Hindlimb muscle (tissue), 1 donor: ENCODE results near the gene SRPK2. TPM values are rescaled to one million over a fixed set of nuclear protein-coding genes. Genes with fewer than 3 reads are reported as not detected.
"Not testable (repeated sequence)": the region's sequence is repeated elsewhere in the genome, so short reads cannot be mapped to it uniquely, and the experiment has no call there.

ENCODE experiments used
- DNase-seq: peaks from one replicate; pipeline ENCODE4 v3.0.0-alpha.2; 2013
- polyA plus RNA-seq: library from polyadenylated mRNA; unstranded; fragments of 120-200 nt; gene quantifications from one replicate; pipeline ENCODE4 v1.2.1, GENCODE V29; 2013; ENCODE audit not compliant: insufficient read length

The SRPK2 gene
- polyA plus RNA-seq, 1 donor, result 34.6 TPM

DNA sequence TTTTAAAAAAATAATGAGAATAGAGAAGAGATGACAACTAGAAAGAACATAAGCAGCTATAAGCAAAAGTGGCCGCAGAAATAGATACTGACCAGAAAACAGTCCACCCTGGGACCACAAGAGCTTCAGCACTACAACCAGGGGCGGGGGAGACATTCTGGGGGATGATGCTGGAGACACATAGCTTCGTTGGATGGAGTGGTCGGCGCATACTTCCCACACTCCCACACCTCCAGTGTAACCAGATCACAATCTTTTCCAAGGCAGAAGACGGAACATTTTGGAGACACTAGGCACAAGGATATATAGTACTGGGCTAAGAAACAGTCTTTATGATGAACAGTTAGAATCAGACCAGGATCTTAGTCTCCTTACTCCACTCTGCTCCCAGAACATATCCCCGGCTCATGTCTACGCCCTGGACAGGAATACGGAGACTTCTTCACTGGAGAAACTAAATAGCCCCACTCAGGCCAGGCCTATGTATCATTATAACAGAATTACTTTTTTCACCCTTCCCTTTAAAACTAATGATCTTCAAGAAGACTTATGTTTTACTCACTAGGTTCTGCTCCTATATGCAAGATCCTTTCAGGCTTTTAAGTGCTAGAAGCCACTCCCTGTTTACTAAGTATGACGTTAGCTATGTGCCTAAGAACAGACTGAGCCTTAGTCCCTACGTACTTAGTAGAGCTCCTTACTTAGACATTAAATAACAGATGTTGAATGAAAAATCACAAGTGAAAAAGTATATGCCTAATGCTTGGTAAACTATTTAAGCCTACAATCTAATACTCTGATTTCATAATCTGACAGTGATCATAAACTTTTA, 169.6 kb downstream of the SRPK2 start:
- DNase-seq, result no peak

DNA sequence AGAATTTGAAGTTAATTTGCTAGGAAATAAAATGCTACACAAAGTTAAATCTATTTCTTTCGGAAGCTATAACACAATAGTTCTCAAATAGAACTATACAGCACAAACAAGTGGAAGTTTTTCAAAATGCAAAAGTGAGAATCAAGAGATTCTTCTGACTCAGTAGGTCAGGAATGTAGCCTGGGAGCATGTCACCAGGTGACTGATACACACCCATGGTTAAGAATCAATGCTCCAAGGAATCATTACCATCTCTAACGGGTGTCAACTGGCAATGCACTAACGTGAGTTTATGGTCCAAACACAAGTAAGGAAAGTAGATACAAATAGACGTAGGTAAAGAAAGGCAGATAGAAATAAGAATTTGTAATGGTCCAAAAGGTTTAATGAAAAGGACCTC, 170.5 kb downstream of the SRPK2 start:
- DNase-seq, result no peak

DNA sequence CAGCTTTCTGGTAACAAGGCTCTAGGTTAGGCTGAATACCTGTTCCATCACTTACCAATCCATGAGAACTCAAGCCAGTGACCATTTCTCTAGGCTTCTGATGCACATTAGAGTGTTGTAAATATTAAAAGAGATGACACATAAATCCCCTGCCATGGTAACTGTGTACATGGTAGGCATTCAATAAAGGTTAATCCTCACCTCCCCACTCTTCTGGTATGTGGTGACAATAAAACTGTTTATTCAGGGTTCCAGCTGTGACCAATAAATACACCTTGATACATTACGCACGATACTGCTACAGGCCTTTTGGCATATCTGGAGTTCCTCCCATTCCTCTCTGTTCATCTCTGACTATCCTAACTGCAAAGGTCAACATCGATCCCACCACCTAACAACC, 171.9 kb downstream of the SRPK2 start:
- DNase-seq, result no peak

DNA sequence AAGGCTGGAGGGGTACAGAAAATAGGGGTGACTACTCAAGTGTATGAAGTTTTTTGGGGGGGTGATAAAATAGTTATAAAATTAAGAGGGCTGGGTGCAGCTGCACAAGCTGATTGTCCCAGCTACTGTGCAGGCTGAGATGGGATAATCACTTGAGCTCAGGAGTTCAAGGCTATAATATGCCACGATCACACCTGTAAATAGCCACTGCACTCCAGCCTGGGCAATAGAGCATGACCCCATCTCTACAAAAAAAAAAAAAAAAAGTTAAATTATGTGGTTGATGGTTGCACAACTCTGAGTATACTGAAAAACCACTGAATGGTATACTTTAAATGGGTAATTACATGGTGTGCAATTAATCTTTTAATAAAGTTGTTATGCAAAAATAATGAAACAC, 172.9 kb downstream of the SRPK2 start:
- DNase-seq, result no peak

DNA sequence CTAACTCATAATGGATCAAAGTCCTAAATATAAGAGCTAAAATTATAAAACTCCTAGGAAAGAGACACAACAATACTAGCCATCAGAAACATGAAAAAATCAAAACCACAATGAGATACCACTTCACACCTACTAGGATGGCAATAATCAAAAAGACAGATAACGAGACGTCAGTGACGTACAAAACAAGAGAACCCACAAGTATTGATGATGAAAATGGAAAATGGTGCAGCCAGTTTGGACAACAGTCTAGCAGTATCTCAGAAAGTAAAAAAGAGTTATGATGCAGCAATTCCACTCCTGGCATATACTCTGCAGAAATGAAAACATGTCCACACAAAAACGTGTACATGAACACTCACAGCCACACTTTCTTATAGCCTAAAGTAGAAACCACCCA, 173.5 kb downstream of the SRPK2 start:
- DNase-seq, result no peak

DNA sequence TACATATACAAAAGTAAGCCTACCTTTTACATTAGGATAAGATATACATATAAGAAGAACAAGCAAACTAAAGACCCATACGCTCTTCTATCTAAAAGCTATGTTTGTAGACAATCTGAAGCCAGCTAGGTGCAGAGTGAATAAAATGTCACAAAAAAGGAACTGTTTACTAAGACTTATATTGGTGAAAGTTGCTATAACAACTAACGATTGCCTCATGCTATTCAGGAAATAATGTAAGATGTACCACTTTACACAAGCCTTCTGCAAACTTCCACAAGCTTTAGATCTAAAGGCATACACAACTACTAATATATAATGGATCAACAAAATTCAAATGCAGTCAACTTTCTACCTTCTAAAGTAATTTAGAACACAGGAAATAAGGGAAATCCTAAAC, 175.1 kb downstream of the SRPK2 start:
- no peak for DNase-seq

DNA sequence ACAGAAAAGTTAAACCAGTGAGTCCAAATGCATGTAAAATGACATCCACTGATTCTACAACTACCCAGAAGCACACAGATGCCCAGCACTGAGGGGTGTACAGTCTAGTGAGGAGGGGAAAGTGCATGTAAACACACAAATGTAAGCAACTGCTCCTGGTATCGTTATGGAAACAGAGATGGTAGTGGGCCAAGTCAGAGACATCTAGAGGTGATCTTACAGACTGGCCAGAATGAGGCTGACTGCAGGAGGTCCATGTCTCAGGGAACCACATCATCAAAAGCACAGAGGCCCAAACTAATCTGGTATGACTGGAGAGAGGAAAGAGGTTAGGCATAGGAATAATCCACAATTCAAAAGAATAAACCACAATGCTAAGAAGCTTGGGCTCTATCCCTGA, 176.5 kb downstream of the SRPK2 start:
- no peak for DNase-seq

DNA sequence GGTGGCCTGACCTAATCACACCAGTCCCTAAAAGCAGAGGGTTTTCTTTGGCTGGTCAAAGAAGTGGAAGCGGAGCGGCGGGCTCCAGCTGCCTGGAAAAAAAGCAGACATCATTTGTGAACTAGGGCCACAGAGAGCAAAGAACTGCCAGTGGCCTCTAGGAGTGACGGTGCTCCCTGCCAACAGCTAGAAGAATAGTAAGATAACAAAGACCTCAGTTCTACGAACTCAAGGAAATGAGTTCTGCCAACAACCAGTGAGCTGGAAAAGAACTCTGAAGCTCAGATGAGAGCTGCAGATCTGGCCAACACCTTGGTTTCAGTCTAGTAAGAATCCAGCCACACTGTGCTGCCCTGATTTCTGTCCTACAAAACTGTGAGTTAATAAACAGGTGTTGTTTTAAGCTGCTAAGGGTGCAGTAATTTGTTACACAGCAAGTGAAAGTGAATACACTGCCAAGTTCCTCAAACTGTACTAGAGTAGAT, 178.0 kb downstream of the SRPK2 start:
- DNase-seq, result peak; percentile 15

DNA sequence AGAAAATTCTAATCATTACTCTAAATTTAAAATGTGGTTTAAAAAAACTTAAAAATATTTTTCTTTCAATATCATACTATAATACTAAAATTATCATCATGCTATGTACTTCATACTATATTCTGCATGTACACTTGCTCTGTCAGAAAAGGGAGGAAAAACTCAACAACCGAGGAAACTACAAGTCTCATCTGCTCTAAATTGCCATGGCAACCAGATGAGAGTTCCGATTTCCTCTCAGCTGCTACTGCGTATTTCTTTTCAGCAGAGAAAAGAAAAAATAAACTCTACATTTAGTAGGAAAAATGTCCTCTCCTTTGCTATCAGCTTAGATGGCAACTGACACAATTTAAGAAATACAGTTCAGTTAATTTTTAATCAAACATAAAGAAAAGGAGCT, 178.9 kb downstream of the SRPK2 start:
- DNase-seq, result no peak

DNA sequence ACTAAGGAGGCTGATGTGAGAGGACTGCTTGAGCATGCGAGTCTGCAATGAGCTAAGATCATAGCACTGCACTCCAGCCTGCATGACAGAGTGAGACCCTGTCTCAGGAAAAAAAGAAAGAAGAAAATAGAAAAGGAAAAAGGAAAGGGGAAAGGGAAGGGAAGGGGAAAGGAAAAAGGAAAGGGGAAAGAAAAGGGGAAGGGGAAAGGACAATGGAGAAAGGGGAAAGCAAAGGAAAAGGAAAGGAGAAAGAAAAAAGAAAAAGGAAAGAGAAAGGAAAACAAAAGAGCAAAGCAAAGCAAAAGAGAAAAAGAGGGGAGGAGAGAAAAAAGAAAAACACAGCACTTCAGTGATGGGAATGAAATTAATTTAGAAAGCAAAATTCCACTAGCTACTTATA, 179.3 kb downstream of the SRPK2 start:
- DNase-seq, result no peak

DNA sequence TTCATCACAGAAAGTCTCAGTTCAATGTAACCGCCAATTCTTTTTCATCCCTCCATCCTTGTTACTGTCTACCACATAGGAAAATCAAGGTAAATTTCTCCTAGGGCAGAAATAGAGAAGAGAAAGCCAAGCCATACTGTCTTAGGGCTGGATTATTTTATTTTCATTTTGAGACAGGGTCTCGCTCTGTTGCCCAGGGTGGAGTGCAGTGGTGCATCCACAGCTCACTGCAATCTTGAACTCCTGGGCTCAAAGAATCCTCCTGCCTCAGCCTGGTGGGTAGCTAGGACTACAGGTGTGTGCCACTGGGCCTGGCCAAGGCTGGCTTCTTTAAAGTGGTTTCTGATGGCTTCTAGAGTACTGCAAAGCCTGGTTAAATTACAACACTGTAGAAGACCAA, 181.7 kb downstream of the SRPK2 start:
- DNase-seq, result no peak

DNA sequence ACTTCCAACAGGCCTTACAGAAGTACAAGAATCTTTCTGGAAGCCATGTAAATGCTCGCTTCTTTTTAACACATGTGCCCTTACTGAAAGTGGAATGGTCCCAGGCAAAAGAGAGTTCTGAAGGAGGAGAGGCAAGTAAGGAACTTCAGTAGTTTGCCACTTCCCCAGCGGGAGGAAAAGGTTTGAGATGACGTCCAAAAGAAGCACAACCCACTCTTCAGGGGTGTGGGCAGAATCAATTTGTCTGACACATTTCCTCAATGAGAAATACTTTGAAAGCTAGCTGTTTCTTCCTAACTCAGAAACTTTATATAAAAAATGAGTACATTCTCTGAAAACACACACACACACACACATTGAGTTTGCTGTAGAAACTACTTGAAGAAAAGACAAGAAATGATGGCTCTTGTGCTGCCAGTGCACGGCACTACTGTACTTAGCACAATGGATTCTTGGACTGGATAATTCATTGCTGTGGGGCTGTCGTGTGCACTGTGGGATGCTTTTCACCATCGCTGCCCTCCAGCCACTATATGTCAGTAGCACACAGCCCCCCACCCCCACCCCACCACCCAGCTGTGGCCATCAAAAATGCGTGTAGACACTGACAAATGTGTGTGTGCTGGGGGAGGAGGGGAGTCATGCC, 183.0 kb downstream of the SRPK2 start:
- DNase-seq, result no peak

DNA sequence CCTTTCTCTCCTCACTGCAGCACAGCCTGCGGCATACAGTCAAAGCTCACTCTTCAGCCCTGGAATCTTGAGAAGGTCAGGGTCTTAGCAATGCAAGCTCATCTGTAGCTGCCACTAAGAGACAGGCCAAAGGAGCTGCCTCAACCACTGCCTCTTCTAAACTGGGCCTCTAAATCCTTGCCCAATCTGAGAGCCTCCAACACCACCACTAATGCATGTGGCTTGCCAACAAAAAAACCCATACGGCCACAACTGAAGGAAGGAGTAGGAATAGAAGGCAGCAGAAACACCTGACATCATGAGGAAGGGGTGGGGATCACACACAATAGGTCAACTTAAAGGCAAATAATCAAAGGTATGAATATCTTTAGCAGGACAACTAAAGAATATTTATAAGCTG, 183.8 kb downstream of the SRPK2 start:
- no peak for DNase-seq

DNA sequence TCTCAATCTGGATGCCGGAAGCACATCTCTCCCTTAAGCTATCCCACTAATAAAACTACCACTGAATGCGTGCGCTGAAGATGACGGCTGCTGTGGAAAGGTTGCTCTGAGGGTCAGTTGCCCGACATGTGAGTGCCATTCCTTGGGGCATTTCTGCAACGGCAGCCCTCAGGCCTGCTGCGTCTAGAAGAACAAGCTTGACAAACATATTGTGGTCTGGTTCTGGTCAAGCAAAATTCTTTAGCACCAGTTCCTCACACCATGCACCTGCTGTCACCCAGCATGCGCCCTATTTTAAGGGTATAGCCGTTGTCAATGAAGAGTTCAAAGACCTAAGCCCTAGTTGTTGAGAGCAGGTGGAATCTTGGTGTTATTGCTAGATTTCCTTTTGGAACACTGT, 184.2 kb downstream of the SRPK2 start:
- no peak for DNase-seq

DNA sequence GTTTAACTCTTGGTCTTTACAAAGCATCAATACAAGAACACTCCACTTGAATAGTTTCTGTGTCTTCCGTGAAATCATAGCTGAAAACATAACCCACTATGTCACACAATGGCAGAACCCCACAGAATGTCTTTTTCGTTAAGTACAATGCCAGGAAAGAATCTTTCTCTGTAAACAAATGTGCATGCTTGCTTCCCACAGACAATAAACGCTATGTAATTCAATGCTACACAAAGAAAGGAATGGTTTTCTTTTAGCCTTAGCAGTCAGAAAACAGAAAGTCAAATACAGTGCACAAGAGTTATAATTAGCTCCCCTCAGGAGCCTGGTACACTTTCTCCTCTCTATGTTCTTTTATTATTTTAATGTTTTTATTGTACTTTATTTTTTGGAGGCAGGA, 186.1 kb downstream of the SRPK2 start:
- no peak for DNase-seq

DNA sequence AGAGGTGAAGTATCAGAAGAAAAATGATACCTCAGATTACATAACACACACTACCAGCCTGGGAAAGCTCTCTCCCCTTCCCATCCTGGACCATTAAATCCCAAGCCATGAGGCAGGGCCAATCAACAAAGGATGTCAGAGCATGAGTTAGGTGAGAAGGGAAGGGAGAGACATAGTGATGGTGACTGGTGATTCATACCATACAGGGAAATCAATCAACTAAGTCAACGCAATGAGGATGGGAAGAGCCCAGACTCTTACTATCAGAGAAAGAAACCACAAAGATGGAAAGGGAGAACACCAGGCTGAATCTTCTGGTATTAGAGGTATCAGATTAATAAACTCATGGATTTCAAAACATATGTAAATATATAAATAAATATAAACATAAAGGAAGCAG, 189.3 kb downstream of the SRPK2 start:
- DNase-seq, result no peak

DNA sequence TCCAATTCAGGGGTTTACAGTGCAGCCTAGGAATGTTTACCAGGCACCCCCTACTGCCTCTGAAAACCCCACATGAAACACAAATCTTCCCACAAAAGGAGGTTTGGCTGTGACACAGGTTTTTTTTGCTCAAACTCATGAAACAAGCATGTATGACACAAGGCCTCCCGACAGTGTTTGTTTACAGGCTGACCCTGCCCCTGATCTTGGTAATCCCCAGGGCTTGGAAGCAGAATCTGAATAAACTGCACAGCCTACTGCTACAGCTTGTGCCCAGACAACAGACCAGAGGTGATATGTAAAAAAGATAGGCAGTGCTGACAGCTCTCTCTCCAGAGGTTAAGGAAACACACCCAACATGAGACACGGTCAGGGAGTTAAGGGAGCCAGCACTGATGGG, 190.5 kb downstream of the SRPK2 start:
- DNase-seq, result no peak

DNA sequence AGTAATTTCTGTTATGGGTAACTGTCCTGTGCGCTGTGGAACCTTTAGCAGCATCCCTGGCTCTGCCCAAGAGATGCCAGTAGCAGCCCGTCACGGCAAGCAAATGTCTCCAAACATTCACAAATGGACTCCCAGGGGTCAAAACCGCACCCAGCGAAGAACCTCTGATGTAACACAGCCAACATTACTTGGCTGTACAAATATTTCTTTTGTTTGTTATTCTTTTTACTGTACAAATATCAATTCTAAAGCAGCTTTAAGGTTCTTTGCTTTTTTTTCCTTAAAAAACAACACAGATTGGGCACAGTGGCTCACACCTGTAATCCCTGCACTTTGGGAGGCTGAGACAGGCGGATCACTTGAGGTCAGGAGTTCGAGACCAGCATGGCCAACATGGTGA, 192.2 kb downstream of the SRPK2 start:
- DNase-seq, result no peak

DNA sequence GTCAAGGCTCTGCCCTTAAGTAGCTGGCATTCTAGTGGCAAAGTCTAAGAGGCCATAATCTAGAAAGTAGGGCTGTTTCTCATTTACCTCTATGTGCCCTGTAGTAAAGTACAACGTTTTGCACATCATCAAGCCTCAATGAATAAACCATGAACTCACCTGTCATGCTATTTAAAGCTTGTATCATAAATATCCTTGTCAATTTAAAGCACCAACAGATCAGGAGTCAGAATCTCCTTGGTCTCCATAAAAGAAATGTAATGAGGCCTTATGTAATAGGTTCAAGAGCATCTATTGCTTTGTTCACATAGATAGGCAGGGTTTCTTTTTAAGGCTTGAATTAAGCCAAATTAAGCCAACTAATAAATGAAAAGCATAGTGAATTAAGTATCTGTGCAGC, 192.8 kb downstream of the SRPK2 start:
- no peak for DNase-seq

DNA sequence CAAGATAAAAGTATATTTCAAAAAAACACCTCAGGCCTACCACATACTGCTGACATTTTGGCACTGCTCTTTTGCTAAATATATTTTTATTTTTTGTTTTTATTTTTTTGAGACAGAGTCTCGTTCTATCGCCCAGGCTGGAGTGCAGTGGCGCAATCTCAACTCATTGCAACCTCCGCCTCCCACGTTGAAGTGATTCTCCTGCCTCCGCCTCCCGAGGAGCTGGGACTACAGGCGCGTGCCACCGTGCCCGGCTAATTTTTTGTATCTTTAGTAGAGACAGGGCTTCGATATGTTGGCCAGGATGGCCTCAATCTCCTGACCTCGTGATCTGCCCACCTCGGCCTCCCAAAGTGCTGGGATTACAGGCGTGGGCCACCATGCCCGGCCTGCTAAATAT, 193.8 kb downstream of the SRPK2 start:
- DNase-seq, result not testable (repeated sequence)

DNA sequence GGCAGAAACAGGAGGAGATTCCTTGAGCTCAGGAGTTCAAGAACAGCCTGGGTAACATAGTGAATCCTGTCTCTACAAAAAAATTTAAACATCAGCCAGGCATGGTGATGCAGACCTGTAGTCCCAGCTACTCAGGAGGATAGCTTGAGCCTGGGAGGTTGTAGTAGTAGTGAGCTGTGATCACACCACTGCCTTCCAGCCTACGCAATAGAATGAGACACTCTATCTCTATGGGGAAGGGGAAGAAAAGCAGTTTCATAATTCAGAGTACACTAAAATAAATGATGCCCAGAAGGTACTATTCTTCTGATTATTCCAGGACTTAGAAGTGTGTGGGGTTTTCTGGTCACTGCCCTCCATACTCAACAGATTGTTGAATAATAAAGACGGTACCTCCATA, 197.4 kb downstream of the SRPK2 start:
- no peak for DNase-seq

DNA sequence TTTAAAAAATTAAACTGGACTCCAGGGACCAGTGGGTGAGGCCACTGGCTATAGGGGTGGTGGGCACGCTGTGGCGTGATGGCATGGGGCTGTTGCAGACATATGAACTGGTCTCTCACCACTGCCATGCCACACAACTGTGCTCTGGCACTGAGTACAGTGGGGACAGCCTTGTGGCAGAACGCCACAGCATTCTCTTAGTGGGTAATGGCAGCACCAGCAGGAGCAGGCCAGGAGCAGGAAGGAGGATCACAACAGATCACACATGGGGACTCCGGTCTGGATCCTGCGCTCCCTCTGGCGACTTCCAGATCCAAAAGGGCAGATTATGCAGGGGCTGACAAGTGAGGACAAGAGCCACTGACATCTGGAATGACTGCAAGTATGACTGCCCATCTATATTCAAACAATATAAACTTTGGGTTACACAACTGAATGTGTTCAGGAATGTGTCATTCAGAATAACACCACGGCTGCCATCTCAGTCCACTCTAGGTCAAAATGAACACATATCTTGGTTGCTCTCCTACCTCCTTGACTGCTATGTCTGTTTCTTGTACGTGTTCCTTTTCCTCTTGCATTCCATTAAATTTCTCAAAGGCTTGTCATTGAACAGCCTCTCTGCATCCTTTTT, 198.7 kb downstream of the SRPK2 start:
- no peak for DNase-seq

DNA sequence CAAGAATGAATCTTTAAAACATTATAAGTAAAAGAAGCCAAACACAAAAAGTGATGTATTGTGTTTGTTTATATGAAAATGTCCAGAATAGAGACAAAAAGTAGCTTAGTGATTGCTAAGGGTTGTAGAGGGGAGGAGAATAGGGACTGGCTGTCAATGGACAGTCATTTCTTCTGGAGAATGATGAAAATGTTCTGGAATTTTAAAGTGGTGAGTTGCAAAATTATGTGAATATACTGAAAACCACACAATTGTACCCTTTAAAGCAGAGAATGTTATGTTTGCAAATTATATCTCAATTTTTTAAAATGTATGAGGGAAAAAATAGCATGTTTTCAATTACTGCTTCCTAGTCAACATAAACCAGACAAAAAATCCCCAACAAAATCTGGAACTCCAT, 200.5 kb downstream of the SRPK2 start:
- no peak for DNase-seq
